ENCODE data around the gene GNB3. TPM values are rescaled to one million over a fixed set of nuclear protein-coding genes. Genes with fewer than 3 reads are reported as not detected.
"Not testable (repeated sequence)": the region's sequence is repeated elsewhere in the genome, so short reads cannot be mapped to it uniquely, and the experiment has no call there.

GNB3 gene
- total RNA-seq, 1 experiment from 2014 or later: 8.7 TPM

- ATAC-seq; H3K27me3 ChIP-seq (ENCODE audit: insufficient read depth, low read length); H3K9me2 ChIP-seq (ENCODE audit: insufficient read depth); RAD21 ChIA-PET (ENCODE audit: low non-redundant PET in 1 of 2, low total read pairs in 2 of 2, uncharacterized antibody in 2 of 2, unreplicated experiment in 2 of 2); DNase-seq (ENCODE audit: low read depth, low spot score); BruUV-seq (replicated peaks); H3K9me3 ChIP-seq (ENCODE audit: control insufficient read depth in 1 of 2, insufficient read depth in 1 of 2, low read depth in 1 of 2, low read length in 2 of 2); H4K20me1 ChIP-seq (ENCODE audit: insufficient read depth); H2AFZ ChIP-seq (ENCODE audit: low read depth, low read length, poor library complexity, severe bottlenecking): not testable (repeated sequence)
- ChIA-PET CTCF (interaction anchor here (3.4 to 4.1 kb wide), 2 partner anchors 18 to 52 kb away, joined by 30 read pairs; no protein-coding TSS in a partner anchor), POLR2A (interaction anchor here (10.9 kb wide), 1 partner anchor 22 kb away, joined by 186 read pairs; the partner anchor contains the start of genes CDCA3 and USP5)
- intact Hi-C loops (cut with micrococcal nuclease): loop anchor here (5.0 kb wide), 2 partner anchors 53 to 763 kb away; partner anchors contain the start of gene ATN1
- Histone ChIP-seq H3K9ac (ENCODE audit: low read length) (peak overlapping the region; percentile 86), H3K4me1 (ENCODE audit: control insufficient read depth in 1 of 2, insufficient read depth in 2 of 2, low read length in 2 of 2) (peaks cover 20 to 43% of the 10 kb centered on the region in 2 experiments), H3K36me3 (ENCODE audit: control insufficient read depth in 1 of 2, insufficient read depth in 2 of 2, low read length in 2 of 2) (peaks cover 8 to 28% of the 10 kb centered on the region in 2 experiments; a peak in 3 of 4 replicates), H3K27ac (ENCODE audit: low read depth, low read length) (peak overlapping the region; percentile 78), H3K4me2 (ENCODE audit: low read length) (peak overlapping the region; percentile 92), H3K79me2 (ENCODE audit: insufficient read depth, low read length) (peaks cover 37% of the 10 kb centered on the region), H3K4me3 (replicated peaks in 1 of 2; ENCODE audit: low read depth in 1 of 2, low read length in 2 of 2) (peak overlapping the region; percentile 73 to 92)
Observed at GRCh38 chr12:6874015-6874368, 33.3 kb downstream of the GNB3 start.

GRCh38 chr12:6879824-6880223, 39.1 kb downstream of the GNB3 start:
- H3K36me3 ChIP-seq (ENCODE audit: control insufficient read depth in 1 of 2, insufficient read depth in 2 of 2, low read length in 2 of 2); H3K27me3 ChIP-seq (ENCODE audit: insufficient read depth, low read length); H3K79me2 ChIP-seq (ENCODE audit: insufficient read depth, low read length); RAD21 ChIA-PET (ENCODE audit: low non-redundant PET in 1 of 2, low total read pairs in 2 of 2, uncharacterized antibody in 2 of 2, unreplicated experiment in 2 of 2); ATAC-seq; H3K9me2 ChIP-seq (ENCODE audit: insufficient read depth); DNase-seq (ENCODE audit: low read depth, low spot score); H3K9me3 ChIP-seq (ENCODE audit: control insufficient read depth in 1 of 2, insufficient read depth in 1 of 2, low read depth in 1 of 2, low read length in 2 of 2); BruUV-seq (replicated peaks); H3K9ac ChIP-seq (ENCODE audit: low read length); H3K4me3 ChIP-seq (replicated peaks in 1 of 2; ENCODE audit: low read depth in 1 of 2, low read length in 2 of 2); H2AFZ ChIP-seq (ENCODE audit: low read depth, low read length, poor library complexity, severe bottlenecking); H4K20me1 ChIP-seq (ENCODE audit: insufficient read depth); intact Hi-C loops (cut with micrococcal nuclease): not testable (repeated sequence)
- H3K4me2 ChIP-seq (ENCODE audit: low read length): peak overlapping the region; percentile 21; the same call in 1 of the 2 replicates
- ChIA-PET POLR2A (interaction anchor here (1.0 to 1.2 kb wide), 2 partner anchors 46 to 64 kb away, joined by 3 to 6 read pairs; partner anchors contain the start of genes C12orf57 and RNU7-1), CTCF (interaction anchor here (0.6 to 4.2 kb wide), 2 partner anchors 11 to 120 kb away, joined by 3 to 24 read pairs; no protein-coding TSS in a partner anchor)
- H3K27ac ChIP-seq (ENCODE audit: low read depth, low read length): peak overlapping the region; percentile 58; the same call in 1 of the 2 replicates
- peaks cover 12 to 22% of the 10 kb centered on the region in 2 experiments for H3K4me1 ChIP-seq (ENCODE audit: control insufficient read depth in 1 of 2, insufficient read depth in 2 of 2, low read length in 2 of 2)

DNA sequence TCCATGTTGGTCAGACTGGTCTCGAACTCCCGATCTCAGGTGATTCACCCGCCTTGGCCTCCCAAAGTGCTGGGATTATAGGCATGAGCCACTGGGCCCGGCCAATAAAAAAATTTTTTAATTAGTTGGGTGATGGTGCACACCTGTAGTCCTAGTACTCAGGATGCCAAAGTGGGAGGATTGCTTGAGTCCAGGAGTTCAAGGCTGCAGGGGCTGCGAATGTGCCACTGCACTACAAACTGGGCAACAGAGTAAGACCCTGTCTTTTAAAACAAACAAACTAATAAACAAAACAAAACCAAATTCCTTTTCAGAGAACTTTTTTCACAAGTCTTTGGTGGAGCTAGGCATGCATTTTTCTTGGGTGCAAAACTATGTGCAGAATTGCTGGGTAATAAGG, 42.5 kb downstream of the GNB3 start:
- Histone ChIP-seq H3K4me3 (replicated peaks in 1 of 2; ENCODE audit: low read depth in 1 of 2, low read length in 2 of 2) (no peak overlapping the region), H3K9me3 (ENCODE audit: control insufficient read depth in 1 of 2, insufficient read depth in 1 of 2, low read depth in 1 of 2, low read length in 2 of 2) (no peaks in the 10 kb centered on the region), H4K20me1 (ENCODE audit: insufficient read depth) (no peaks in the 10 kb centered on the region), H3K27me3 (ENCODE audit: insufficient read depth, low read length) (no peaks in the 10 kb centered on the region), H3K4me2 (ENCODE audit: low read length) (no peak overlapping the region), H3K4me1 (ENCODE audit: control insufficient read depth in 1 of 2, insufficient read depth in 2 of 2, low read length in 2 of 2) (peaks cover 12 to 22% of the 10 kb centered on the region in 2 experiments), H2AFZ (ENCODE audit: low read depth, low read length, poor library complexity, severe bottlenecking) (no peak overlapping the region), H3K79me2 (ENCODE audit: insufficient read depth, low read length) (no peaks in the 10 kb centered on the region), H3K36me3 (ENCODE audit: control insufficient read depth in 1 of 2, insufficient read depth in 2 of 2, low read length in 2 of 2) (peaks cover 0 to 4% of the 10 kb centered on the region in 2 experiments; a peak in 1 of 4 replicates), H3K9me2 (ENCODE audit: insufficient read depth) (no peaks in the 10 kb centered on the region), H3K9ac (ENCODE audit: low read length) (no peak overlapping the region), H3K27ac (ENCODE audit: low read depth, low read length) (no peak overlapping the region)
- ChIA-PET CTCF (interaction anchor here (2.5 to 4.2 kb wide), 3 partner anchors 8 to 11 kb away, joined by 7 to 24 read pairs (median 16); partner anchors contain the start of gene SPSB2), POLR2A (no interaction called here), RAD21 (ENCODE audit: low non-redundant PET in 1 of 2, low total read pairs in 2 of 2, uncharacterized antibody in 2 of 2, unreplicated experiment in 2 of 2) (no interaction called here)
- no peak for DNase-seq (ENCODE audit: low read depth, low spot score)
- BruUV-seq (replicated peaks): no TSS peak
- ATAC-seq: no peak
- intact Hi-C loops (cut with micrococcal nuclease): no loop called here
- TF ChIP-seq RAD21 (IDR thresholded peaks at IDR 0.05; ENCODE audit: low read depth) (no peak), POLR2A (IDR thresholded peaks at IDR 0.05; ENCODE audit: borderline replicate concordance, extremely low read depth, insufficient read depth, insufficient read length) (no peak), EGR1 (IDR thresholded peaks at IDR 0.05; ENCODE audit: low read depth) (no peak), SIN3A (IDR thresholded peaks at IDR 0.05; ENCODE audit: low read depth) (no peak), ELF1 (IDR thresholded peaks at IDR 0.05; ENCODE audit: borderline replicate concordance, low read depth) (no peak), SRF (IDR thresholded peaks at IDR 0.05; ENCODE audit: low read depth) (no peak), POLR2AphosphoS5 (IDR thresholded peaks at IDR 0.05; ENCODE audit: low read depth, low read length) (no peak), EZH2 (IDR thresholded peaks at IDR 0.05) (no peak), EZH2phosphoT487 (IDR thresholded peaks at IDR 0.05; ENCODE audit: borderline replicate concordance) (no peak), FOSL1 (IDR thresholded peaks at IDR 0.05; ENCODE audit: low read depth) (no peak)
- TF ChIP-seq, protein P1, sequence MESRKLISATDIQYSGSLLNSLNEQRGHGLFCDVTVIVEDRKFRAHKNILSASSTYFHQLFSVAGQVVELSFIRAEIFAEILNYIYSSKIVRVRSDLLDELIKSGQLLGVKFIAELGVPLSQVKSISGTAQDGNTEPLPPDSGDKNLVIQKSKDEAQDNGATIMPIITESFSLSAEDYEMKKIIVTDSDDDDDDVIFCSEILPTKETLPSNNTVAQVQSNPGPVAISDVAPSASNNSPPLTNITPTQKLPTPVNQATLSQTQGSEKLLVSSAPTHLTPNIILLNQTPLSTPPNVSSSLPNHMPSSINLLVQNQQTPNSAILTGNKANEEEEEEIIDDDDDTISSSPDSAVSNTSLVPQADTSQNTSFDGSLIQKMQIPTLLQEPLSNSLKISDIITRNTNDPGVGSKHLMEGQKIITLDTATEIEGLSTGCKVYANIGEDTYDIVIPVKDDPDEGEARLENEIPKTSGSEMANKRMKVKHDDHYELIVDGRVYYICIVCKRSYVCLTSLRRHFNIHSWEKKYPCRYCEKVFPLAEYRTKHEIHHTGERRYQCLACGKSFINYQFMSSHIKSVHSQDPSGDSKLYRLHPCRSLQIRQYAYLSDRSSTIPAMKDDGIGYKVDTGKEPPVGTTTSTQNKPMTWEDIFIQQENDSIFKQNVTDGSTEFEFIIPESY (IDR thresholded peaks at IDR 0.05; ENCODE audit: extremely low read depth, insufficient replicate concordance, low read length): no peak

All from HCT116 (cell line).